ENCODE data around the gene SEMA4C. TPM values are rescaled to one million over a fixed set of nuclear protein-coding genes. Genes with fewer than 3 reads are reported as not detected.

Gene SEMA4C
- polyA plus RNA-seq, 4 donors = 36.2 to 43.0 (median 38.0) TPM

Other genes with a start within 250 kb of the SEMA4C start
- gene KANSL3, start 231.8 kb downstream of the SEMA4C start, polyA plus RNA-seq (ENCODE audit: insufficient read length in 4 of 4) = 10 to 100 TPM; 53.3 to 59.9 (median 54.7) TPM
- gene FER1L5, start 227.3 kb downstream of the SEMA4C start, polyA plus RNA-seq (ENCODE audit: insufficient read length in 4 of 4) = 1 to 10 TPM in 3 of 4 donors, under 1 TPM in 1; 0.82 to 1.2 (median 1.1) TPM
- 10 to 100 TPM; 49.9 to 55.7 (median 52.3) TPM for gene LMAN2L, start 130.0 kb downstream of the SEMA4C start, polyA plus RNA-seq (ENCODE audit: insufficient read length in 4 of 4)
- 10 to 100 TPM; 12.5 to 13.8 (median 13.2) TPM for gene CNNM4, start 109.2 kb downstream of the SEMA4C start, polyA plus RNA-seq (ENCODE audit: insufficient read length in 4 of 4)
- 10 to 100 TPM; 29.5 to 40.1 (median 32.7) TPM for gene CNNM3, start 53.8 kb downstream of the SEMA4C start, polyA plus RNA-seq (ENCODE audit: insufficient read length in 4 of 4)
- gene ANKRD23, start 26.1 kb downstream of the SEMA4C start, polyA plus RNA-seq (ENCODE audit: insufficient read length in 4 of 4) = 1 to 10 TPM; 3.8 to 4.7 (median 3.9) TPM
- 10 to 100 TPM in 1 of 4 donors, 1 to 10 TPM in 3; 7.5 to 10.4 (median 8.4) TPM for gene ANKRD39, start 12.1 kb downstream of the SEMA4C start, polyA plus RNA-seq (ENCODE audit: insufficient read length in 4 of 4)
- under 1 TPM; 0.24 to 0.73 (median 0.44) TPM for gene FAM178B, start 116.5 kb upstream of the SEMA4C start, polyA plus RNA-seq (ENCODE audit: insufficient read length in 4 of 4)
- gene FAHD2B, start 224.8 kb upstream of the SEMA4C start, polyA plus RNA-seq (ENCODE audit: insufficient read length in 4 of 4) = 10 to 100 TPM; 20.8 to 27.3 (median 24.2) TPM
- gene ANKRD36, start 243.1 kb upstream of the SEMA4C start, polyA plus RNA-seq (ENCODE audit: insufficient read length in 4 of 4) = 10 to 100 TPM; 13.6 to 16.1 (median 14.3) TPM